Activated naive CD8-positive, alpha-beta T cell (primary cell): ENCODE data around the gene PRKCQ.

Experiments used
- H3K27ac Mint-ChIP-seq: one replicate; pipeline ENCODE4 v1.8.0; 2021; ENCODE audit warnings: mixed read lengths
- H3K27me3 Mint-ChIP-seq: one replicate; pipeline ENCODE4 v1.8.0; 2021; ENCODE audit warnings: mixed read lengths
- H3K36me3 Mint-ChIP-seq: one replicate; pipeline ENCODE4 v1.8.0; 2021; ENCODE audit warnings: mixed read lengths
- H3K4me1 Mint-ChIP-seq: one replicate; pipeline ENCODE4 v1.8.0; 2021; ENCODE audit warnings: low read depth, mixed read lengths
- H3K4me3 Mint-ChIP-seq: one replicate; pipeline ENCODE4 v1.8.0; 2021; ENCODE audit warnings: mild to moderate bottlenecking, mixed read lengths
- H3K9me3 Mint-ChIP-seq: one replicate; pipeline ENCODE4 v1.8.0; 2021; ENCODE audit warnings: low read depth, mixed read lengths

Gene PRKCQ

DNA sequence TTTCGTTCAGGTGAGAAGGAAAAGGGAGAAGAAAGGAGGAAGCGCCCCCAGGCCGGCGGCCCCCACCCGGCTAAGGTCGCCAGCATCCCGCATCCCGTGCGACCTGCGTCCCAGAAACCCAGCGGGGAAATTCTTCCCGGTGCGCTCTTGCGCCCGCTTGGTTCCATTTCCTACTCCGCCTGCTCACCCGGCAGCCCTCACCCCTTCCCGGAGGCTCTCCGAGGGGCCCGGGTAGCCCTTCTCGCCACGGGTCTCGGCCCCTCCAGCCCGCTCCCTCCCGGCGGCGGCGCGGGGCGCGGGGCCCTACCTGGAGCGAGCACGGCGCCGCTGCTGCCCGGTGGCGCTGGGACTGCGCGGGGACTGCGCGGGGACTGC, at the start of gene PRKCQ:
PRKCQ (minus strand) TSS at position 373 of the 375 bp plus-strand sequence. CDS start 65,141 bp downstream, outside the sequence.
- Mint-ChIP-seq H3K27me3 (no peaks in the 10 kb centered on the region), H3K36me3 (peaks cover 26% of the 10 kb centered on the region), H3K27ac (peak within 1 kb of the TSS; percentile 99), H3K4me3 (peak within 1 kb of the TSS; percentile 99), H3K4me1 (peaks cover 66% of the 10 kb centered on the region), H3K9me3 (no peaks in the 10 kb centered on the region)

DNA sequence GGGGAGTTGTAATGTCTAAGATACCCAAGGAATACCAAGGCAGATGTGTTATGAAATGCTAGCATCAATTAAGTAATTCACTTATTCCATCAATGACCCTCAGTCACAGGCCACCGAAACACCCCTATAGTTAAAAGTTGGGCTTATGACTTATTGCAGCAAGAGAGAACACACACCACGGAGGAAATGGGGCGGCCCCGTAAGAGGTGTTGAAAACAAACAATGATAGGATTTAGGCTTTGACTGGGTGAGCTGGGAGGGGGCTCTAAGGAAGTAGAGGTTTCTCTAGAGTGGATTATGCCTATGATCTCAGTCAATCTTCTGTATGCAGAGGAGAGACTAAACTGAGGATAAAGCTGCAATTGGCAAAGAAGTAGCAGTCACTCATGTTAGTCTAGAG, 45.4 kb upstream of the PRKCQ start:
- peaks cover 38% of the 10 kb centered on the region for H3K4me1 Mint-ChIP-seq
- peaks cover 32% of the 10 kb centered on the region for H3K36me3 Mint-ChIP-seq
- peak overlapping the region; percentile 11 for H3K4me3 Mint-ChIP-seq
- H3K27me3 Mint-ChIP-seq: no peaks in the 10 kb centered on the region
- no peak overlapping the region for H3K27ac Mint-ChIP-seq
- no peaks in the 10 kb centered on the region for H3K9me3 Mint-ChIP-seq

DNA sequence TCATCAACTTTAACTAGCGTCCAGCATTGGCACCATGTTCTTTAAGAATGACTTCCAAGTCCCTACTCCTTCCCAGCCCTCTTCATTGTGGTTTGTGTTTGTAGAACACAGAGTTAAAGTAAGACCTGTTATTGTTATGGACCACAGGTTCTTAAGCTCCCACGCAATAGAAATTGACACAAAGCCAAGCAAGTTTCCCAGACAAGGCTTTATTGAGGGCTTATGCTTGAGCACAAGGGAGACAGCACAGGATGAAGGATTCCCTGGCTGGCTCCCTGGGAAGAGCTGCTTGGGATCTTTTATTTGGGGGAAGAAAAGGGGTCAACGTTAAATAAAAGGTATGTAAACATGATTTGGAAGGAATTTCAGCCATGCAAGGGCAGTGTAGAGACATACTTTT, 44.3 kb upstream of the PRKCQ start:
- Mint-ChIP-seq H3K9me3 (no peaks in the 10 kb centered on the region), H3K4me1 (peaks cover 43% of the 10 kb centered on the region), H3K4me3 (peak overlapping the region; percentile 11), H3K27me3 (no peaks in the 10 kb centered on the region), H3K27ac (no peak overlapping the region), H3K36me3 (peaks cover 36% of the 10 kb centered on the region)

DNA sequence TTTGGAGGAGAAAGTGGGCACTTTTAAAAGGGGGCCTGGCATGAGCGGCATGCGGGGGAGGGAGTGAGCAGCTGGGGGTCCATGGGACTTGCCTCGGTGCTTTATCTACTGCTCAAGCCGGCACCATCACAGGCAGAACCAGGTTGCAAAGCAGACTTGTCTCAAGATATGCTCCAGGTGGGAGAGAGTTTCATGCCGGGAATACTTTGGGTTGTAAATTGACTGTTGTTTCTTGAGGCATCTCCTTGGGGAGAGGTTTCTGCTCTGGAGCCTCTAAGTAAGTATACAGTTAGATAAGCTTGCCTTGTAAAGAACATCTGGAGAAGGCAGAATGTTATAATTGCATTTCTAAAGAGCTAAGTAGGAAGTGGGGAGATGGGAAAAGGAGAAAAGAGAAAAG, 42.8 kb upstream of the PRKCQ start:
- Mint-ChIP-seq H3K9me3 (no peaks in the 10 kb centered on the region), H3K27ac (no peak overlapping the region), H3K27me3 (no peaks in the 10 kb centered on the region), H3K4me3 (no peak overlapping the region), H3K4me1 (peaks cover 46% of the 10 kb centered on the region), H3K36me3 (peaks cover 36% of the 10 kb centered on the region)

DNA sequence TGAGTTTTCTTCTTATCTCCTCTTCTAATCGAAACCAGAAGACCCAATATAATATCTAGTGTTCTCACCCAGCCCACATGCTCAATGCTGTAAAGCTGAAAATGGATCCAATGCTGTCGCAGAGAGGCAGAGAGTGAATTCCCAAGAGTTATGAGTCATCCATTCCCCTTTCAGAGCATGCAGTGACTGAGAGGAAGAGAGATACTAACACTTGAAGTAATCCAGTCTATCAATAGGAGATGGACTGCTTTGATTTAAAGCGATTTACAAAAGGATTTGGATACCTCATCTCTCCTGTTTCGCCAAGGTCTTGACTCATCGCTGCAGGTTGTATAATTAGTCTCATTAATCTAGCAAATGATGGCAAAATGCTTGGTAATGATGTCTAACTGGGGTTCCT, 41.5 kb upstream of the PRKCQ start:
- peaks cover 43% of the 10 kb centered on the region for H3K4me1 Mint-ChIP-seq
- H3K4me3 Mint-ChIP-seq: no peak overlapping the region
- no peaks in the 10 kb centered on the region for H3K9me3 Mint-ChIP-seq

DNA sequence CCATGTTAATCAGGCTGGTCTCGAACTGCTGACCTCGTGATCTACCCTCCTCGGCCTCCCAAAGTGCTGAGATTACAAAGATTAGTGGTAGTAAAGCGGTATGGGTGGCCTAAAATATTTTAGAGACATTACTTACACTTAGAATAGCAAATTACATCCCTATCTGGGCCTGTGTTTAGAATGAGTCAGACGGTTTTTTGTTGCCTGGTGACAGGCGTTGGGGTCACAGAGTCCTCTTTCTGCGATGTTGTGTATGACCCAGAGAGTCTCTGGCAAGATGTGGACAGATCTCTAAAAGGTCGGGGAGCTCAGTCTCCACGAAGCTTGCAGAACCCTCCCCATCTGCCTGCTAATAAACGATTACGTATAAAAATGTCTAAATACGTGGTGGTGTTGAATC, 39.6 kb upstream of the PRKCQ start:
- peaks cover 33% of the 10 kb centered on the region for H3K36me3 Mint-ChIP-seq

More for the DNA sequence above, 41.5 kb upstream of the PRKCQ start:
- no peaks in the 10 kb centered on the region for H3K27me3 Mint-ChIP-seq
- peaks cover 32% of the 10 kb centered on the region for H3K36me3 Mint-ChIP-seq
- peak overlapping the region; percentile 28 for H3K27ac Mint-ChIP-seq

DNA sequence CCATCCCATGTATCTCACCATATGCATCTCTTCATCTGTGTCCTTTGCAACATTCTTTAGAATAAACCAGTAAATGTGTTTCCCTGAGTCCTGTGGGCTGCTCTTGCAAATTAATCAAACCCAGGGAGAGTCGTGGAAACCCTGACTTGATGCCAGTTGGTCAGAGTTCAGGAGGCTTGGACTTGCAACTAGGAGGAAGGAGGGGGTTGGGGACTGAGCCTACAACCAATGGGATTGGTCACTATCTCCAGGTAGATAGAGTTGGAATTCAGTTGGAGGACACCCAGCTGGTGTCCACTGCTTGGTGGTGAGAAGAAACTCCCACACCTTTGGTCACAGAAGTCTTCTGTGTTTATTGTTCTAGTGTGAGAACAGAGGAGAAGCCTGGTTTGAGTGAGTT, 38.3 kb upstream of the PRKCQ start:
- peaks cover 32% of the 10 kb centered on the region for H3K4me1 Mint-ChIP-seq
- H3K4me3 Mint-ChIP-seq: no peak overlapping the region
- peaks cover 37% of the 10 kb centered on the region for H3K36me3 Mint-ChIP-seq
- H3K27me3 Mint-ChIP-seq: no peaks in the 10 kb centered on the region
- H3K9me3 Mint-ChIP-seq: no peaks in the 10 kb centered on the region
- no peak overlapping the region for H3K27ac Mint-ChIP-seq

More for the DNA sequence above, 39.6 kb upstream of the PRKCQ start:
- Mint-ChIP-seq H3K4me3 (no peak overlapping the region), H3K9me3 (no peaks in the 10 kb centered on the region), H3K27ac (no peak overlapping the region), H3K27me3 (no peaks in the 10 kb centered on the region), H3K4me1 (peaks cover 32% of the 10 kb centered on the region)

DNA sequence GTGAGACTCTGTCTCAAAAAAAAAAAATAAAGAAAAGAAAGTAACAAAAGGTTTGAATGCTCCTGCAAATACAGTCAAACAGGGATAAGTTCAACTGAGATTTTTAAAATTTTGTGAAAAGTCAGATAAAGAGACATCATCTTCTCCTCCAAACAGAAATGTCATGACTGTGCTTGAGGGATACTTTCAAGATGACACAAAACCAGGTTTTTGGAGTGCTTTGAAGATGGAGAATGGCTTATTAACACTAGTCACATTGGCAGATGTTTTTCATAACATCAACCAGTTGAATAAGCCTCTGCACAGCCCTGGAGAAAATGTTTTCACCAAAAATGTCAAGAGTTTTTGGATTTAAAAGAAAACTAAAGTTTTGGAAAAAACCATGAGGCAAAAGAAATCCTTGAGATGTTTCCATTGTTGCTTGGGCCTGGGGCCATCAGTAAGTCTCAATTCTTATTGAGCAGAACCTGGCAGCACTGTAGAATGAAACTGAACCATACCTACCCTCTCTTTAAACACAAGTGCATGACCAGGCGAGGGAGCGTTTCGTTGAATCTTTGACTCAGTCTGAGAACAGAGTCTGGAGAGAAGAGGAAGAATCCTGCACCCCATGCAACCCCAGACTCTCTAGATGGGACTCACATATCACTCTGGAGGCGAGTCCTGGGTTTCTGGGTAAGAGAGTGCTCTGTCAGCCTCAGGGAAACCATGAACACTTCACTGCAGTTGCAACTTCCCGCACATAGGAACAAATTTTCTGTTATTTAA, 37.4 kb upstream of the PRKCQ start:
- Mint-ChIP-seq H3K27ac (no peak overlapping the region), H3K4me3 (no peak overlapping the region), H3K9me3 (peaks cover 4% of the 10 kb centered on the region), H3K27me3 (no peaks in the 10 kb centered on the region), H3K36me3 (peaks cover 33% of the 10 kb centered on the region), H3K4me1 (peaks cover 40% of the 10 kb centered on the region)

DNA sequence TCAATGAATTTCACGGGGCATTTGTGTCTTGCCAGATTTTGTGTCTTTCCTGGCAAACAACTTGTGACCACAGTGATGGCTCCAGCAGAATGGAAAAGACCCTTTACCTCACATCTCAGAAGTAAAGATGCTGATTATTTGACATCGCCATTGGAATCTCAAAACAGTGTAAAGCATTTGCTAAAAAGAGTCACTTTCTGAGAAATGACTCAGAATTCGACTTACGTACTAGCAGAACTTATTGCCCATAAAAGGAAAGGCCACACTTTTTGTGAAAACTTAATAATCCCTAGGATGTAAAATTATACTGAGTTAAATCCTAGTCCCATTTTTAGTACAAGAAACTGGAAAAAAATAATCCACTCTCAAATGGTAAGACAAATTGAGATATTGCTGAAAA, 35.9 kb upstream of the PRKCQ start:
- Mint-ChIP-seq H3K27ac (peak overlapping the region; percentile 35), H3K36me3 (peaks cover 25% of the 10 kb centered on the region), H3K9me3 (peaks cover 4% of the 10 kb centered on the region), H3K4me1 (peaks cover 47% of the 10 kb centered on the region), H3K4me3 (no peak overlapping the region), H3K27me3 (no peaks in the 10 kb centered on the region)

DNA sequence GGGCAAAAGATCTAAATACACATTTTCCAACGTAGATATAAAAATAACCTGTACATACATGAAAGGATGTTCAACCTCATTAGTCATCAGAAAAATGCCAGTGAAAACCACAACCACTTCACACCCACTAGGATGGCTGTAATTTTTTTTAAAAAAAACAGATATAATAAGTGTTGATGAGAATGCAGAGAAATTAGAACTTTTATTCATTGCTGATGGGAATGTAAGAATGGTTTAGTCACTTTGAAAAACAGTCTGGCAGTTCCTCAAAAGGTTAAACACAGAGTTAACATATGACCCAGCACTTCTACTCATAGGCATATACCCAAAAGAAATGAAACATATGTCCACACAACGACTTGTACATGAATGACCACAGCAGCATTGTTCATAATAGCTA, 32.3 kb upstream of the PRKCQ start:
- Mint-ChIP-seq H3K9me3 (peaks cover 6% of the 10 kb centered on the region), H3K27me3 (no peaks in the 10 kb centered on the region), H3K4me3 (peak overlapping the region; percentile 58), H3K36me3 (peaks cover 46% of the 10 kb centered on the region), H3K4me1 (peaks cover 63% of the 10 kb centered on the region), H3K27ac (peak overlapping the region; percentile 89)

DNA sequence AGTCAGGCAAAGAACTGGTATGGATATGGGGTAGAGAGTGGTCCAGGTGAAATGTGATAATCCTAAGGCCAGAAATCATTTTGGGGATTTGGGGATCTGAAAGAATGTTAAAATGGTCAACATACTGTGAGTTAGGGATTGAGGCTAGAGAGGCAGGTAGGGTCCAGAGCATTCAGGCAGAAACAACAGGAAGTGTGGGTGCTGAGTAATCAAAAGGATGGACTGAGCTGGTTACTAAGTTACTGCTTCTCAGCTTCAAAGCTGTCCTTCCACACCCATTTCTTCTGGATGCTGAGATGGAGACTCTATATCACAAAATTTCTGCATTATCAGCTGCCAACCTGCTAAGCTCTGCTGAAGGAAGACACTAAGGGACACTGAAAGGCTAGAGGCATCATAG, 30.6 kb upstream of the PRKCQ start:
- H3K9me3 Mint-ChIP-seq: peaks cover 6% of the 10 kb centered on the region
- H3K4me1 Mint-ChIP-seq: peaks cover 71% of the 10 kb centered on the region
- peaks cover 54% of the 10 kb centered on the region for H3K36me3 Mint-ChIP-seq
- H3K4me3 Mint-ChIP-seq: no peak overlapping the region
- H3K27me3 Mint-ChIP-seq: no peaks in the 10 kb centered on the region
- H3K27ac Mint-ChIP-seq: peak overlapping the region; percentile 97

DNA sequence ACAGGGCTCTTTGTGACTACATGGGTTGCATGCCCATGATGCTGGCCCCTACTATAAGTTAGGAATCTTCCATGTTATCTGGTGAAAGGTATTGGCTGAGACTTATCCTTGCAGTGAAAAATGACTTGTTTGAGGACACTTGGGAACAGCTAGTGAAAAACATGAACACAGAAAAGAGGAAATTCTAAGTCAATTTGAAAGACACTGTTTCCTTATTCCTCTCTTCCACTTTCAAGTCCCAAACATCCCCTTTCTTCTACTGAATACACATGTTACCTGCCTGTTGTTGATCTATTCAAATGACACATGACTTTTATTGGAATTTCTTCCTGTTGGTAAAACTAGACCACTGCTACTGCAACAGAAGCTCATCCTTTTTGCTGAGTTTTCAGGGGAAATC, 29.5 kb upstream of the PRKCQ start:
- peaks cover 56% of the 10 kb centered on the region for H3K36me3 Mint-ChIP-seq
- peaks cover 75% of the 10 kb centered on the region for H3K4me1 Mint-ChIP-seq
- H3K9me3 Mint-ChIP-seq: peaks cover 6% of the 10 kb centered on the region
- H3K27ac Mint-ChIP-seq: peak overlapping the region; percentile 97
- no peak overlapping the region for H3K4me3 Mint-ChIP-seq
- no peaks in the 10 kb centered on the region for H3K27me3 Mint-ChIP-seq

DNA sequence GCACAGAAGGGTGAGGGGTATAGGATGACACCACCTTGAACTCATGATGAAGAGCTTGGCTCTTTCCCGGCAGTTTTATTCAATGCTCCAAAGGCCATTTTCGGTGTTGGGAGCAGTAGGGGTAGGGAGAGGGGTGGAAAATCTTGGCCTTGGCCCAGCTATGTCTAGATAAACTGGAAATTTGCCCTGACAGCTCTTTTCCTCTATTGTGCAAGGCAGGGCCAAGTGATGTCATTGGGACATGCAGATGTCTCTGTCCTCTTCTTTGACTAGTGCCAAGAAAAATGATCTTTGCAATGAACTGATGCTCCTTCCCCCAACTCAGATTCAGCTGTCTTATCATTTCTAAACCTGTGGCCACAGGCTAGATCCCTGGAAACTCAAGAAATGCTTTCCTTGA, 27.7 kb upstream of the PRKCQ start:
- Mint-ChIP-seq H3K4me3 (peak overlapping the region; percentile 23), H3K9me3 (peaks cover 3% of the 10 kb centered on the region), H3K36me3 (peaks cover 46% of the 10 kb centered on the region), H3K4me1 (peaks cover 79% of the 10 kb centered on the region), H3K27me3 (no peaks in the 10 kb centered on the region), H3K27ac (peak overlapping the region; percentile 97)

DNA sequence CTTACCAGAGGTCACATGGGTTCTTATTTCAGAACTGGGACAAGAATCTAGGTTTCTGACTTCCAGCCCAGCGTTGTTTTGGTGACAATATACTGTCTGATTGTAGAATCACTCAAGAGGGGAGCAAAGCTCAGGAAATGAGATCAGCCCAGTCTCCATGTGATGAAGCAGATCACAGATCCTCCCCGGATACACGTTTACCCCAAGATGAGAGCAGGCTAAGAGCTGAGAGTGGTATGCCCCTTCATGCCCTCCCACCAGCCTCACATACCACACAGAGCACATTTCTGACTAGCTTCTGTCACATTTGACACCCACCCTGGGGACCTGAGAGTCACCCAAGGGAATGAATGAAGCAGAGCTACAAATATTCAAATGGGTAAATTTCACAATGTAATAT, 27.1 kb upstream of the PRKCQ start:
- Mint-ChIP-seq H3K27ac (peak overlapping the region; percentile 97), H3K36me3 (peaks cover 46% of the 10 kb centered on the region), H3K27me3 (no peaks in the 10 kb centered on the region), H3K4me3 (peak overlapping the region; percentile 76), H3K4me1 (peaks cover 79% of the 10 kb centered on the region), H3K9me3 (peaks cover 3% of the 10 kb centered on the region)

DNA sequence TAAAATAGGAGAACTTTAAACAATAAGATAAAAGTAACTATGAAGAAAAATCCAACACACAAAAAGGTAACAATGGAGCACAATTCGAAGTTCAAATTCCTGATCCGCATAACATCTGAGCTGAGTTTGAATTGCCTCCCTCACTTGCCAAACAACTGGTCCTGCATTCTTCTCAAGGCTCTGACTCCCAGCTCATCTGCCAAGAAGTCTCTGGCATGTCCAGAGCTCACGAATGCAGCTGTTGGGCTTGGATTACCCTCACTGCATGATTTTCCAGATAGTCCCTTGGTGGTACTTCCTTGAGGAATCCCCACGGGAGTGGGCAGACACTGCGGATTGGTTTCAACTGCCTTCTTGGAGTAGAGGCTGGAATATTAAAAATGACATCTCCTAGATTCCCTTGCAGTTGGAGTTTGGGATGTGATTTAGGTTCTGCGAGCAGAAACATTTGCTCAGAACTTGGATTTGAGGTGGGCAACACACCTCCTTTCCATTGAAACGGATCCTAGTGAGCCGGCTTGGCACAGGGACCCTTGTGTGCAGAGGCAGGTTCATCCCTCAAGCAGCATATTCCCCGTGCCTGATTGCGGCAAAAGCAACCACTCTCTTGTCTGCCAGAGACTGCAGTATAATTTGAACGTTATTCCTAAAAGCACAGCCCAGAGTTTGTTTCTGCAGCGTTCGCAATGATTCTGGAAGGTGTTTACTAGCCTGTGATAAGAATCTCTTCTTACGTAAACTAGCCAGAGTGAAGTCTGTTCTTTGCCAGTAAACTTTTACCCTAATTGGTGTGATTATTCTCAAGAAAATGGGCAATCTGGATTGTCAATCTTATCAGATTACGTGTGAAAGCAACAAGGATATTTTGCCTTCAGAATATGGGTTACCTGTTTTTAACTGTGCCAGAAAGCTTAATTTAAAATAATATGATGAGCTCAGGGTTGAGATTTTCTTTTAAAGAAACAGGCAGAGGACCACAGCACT, 23.4 kb upstream of the PRKCQ start:
- peaks cover 38% of the 10 kb centered on the region for H3K36me3 Mint-ChIP-seq
- H3K27me3 Mint-ChIP-seq: no peaks in the 10 kb centered on the region
- H3K27ac Mint-ChIP-seq: peak overlapping the region; percentile 77
- H3K9me3 Mint-ChIP-seq: peaks cover 11% of the 10 kb centered on the region
- no peak overlapping the region for H3K4me3 Mint-ChIP-seq
- peaks cover 84% of the 10 kb centered on the region for H3K4me1 Mint-ChIP-seq
